Smooth muscle cell (in vitro differentiated cells): Measurements from ENCODE around the gene PDE8B. TPM values are rescaled to one million over a fixed set of nuclear protein-coding genes. Genes with fewer than 3 reads are reported as not detected.

Source experiments
- DNase-seq: peaks from one replicate; lab custom pipeline; 2025; ENCODE audit not compliant: unreplicated experiment; lab: John Stamatoyannopoulos, UW
- H2AFZ ChIP-seq: fragments of 200-600 bp; sonication (generic); 2 replicates; pipeline ENCODE4 v1.6.0; 2016; ENCODE audit warnings: antibody characterized with exemption, low read depth, mild to moderate bottlenecking
- H3F3A ChIP-seq: fragments of 200-600 bp; sonication (generic); 2 replicates; pipeline ENCODE4 v1.6.0; 2017; ENCODE audit warnings: antibody characterized with exemption, low read depth
- H3K27ac ChIP-seq: fragments of 200-600 bp; sonication (generic); 2 replicates; pipeline ENCODE4 v1.5.1; 2016; ENCODE audit warnings: low read depth, mild to moderate bottlenecking
- H3K27me3 ChIP-seq: fragments of 200-600 bp; sonication (generic); 2 replicates; pipeline ENCODE4 v1.6.1; 2016; ENCODE audit warnings: low read depth, mild to moderate bottlenecking
- H3K36me3 ChIP-seq: fragments of 200-600 bp; sonication (generic); 2 replicates; pipeline ENCODE4 v1.5.1; 2016; ENCODE audit warnings: low read depth
- H3K4me1 ChIP-seq: fragments of 200-600 bp; sonication (generic); 2 replicates; pipeline ENCODE4 v1.5.1; 2016; ENCODE audit warnings: low read depth
- H3K4me2 ChIP-seq: fragments of 200-600 bp; sonication (generic); 2 replicates; pipeline ENCODE4 v1.6.0; 2016; ENCODE audit warnings: mild to moderate bottlenecking
- H3K4me3 ChIP-seq: fragments of 200-600 bp; sonication (generic); 2 replicates; pipeline ENCODE4 v1.5.1; 2016; ENCODE audit warnings: mild to moderate bottlenecking
- H3K79me2 ChIP-seq: fragments of 200-600 bp; sonication (generic); 2 replicates; pipeline ENCODE4 v1.6.0; 2016; ENCODE audit warnings: low read depth, mild to moderate bottlenecking
- H3K9ac ChIP-seq: fragments of 200-600 bp; sonication (generic); 2 replicates; pipeline ENCODE4 v1.6.0; 2016; ENCODE audit warnings: low read depth
- H3K9me3 ChIP-seq: fragments of 200-600 bp; sonication (generic); replicated peaks from 2 replicates; pipeline ENCODE4 v1.5.1; 2016; ENCODE audit warnings: low read depth
- H4K20me1 ChIP-seq: fragments of 200-600 bp; sonication (generic); 2 replicates; pipeline ENCODE4 v1.6.0; 2016; ENCODE audit warnings: low read depth
- WGBS: methylation state at CpG from one replicate; pipeline ENCODE4 v1.1.7; 2016; ENCODE audit warnings: low lambda C conversion rate; 5-methylcytosine and 5-hydroxymethylcytosine counted together
- polyA plus RNA-seq: library from polyadenylated mRNA; unstranded; fragments of >200 nt; fragmentation: Nextera tagmentation; extraction: Ambion mirVana; gene quantifications from 2 replicates; pipeline ENCODE4 v1.2.1, GENCODE V29; 2016
- total RNA-seq: library from RNA; depleted of rRNA; stranded (reverse); fragments of >200 nt; gene quantifications from 2 replicates; pipeline ENCODE4 v1.2.3, GENCODE V29; 2014
- TF ChIP-seq, protein P1 (sequence below): fragments of 200-600 bp; sonication (generic); IDR thresholded peaks from 2 replicates; pipeline ENCODE4 v1.5.1; 2017; ENCODE audit warnings: borderline replicate concordance, mild to moderate bottlenecking, antibody characterized with exemption; ENCODE audit not compliant: insufficient read depth, poor library complexity, severe bottlenecking

Gene PDE8B
- total and polyA plus RNA-seq, 2 experiments from 2014 or later = 0.13 to 0.18 TPM

DNA sequence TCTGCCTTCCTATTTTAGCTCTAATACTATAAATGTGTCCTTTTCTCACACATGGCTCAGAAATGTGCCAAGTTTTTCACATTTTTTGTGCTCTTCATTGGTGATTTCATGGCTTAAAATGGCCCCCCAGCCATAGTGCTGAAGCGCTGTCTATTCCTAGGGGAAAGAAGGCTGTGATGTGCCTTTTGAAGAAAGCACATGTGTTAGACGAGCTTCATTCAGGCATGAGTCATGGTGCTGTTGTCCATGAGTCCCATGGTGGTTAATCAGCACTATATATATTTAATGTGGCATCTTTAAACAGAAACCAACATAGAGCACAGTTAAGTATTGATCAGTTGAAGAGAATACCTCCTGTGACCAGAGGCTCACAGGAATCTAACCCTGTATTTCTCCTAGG, 55.8 kb downstream of the PDE8B start:
- WGBS = 58% methylated on average over 2 of the region's 2 CpGs
- H3K9ac ChIP-seq = no peak overlapping the region
- no peak for DNase-seq
- H2AFZ ChIP-seq = no peak overlapping the region
- TF ChIP-seq, protein P1, sequence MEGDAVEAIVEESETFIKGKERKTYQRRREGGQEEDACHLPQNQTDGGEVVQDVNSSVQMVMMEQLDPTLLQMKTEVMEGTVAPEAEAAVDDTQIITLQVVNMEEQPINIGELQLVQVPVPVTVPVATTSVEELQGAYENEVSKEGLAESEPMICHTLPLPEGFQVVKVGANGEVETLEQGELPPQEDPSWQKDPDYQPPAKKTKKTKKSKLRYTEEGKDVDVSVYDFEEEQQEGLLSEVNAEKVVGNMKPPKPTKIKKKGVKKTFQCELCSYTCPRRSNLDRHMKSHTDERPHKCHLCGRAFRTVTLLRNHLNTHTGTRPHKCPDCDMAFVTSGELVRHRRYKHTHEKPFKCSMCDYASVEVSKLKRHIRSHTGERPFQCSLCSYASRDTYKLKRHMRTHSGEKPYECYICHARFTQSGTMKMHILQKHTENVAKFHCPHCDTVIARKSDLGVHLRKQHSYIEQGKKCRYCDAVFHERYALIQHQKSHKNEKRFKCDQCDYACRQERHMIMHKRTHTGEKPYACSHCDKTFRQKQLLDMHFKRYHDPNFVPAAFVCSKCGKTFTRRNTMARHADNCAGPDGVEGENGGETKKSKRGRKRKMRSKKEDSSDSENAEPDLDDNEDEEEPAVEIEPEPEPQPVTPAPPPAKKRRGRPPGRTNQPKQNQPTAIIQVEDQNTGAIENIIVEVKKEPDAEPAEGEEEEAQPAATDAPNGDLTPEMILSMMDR = no peak
- no peaks in the 10 kb centered on the region for H4K20me1 ChIP-seq
- no peaks in the 10 kb centered on the region for H3K9me3 ChIP-seq
- H3K27ac ChIP-seq = no peak overlapping the region
- H3K27me3 ChIP-seq = no peaks in the 10 kb centered on the region
- no peaks in the 10 kb centered on the region for H3K79me2 ChIP-seq
- H3K4me3 ChIP-seq = no peak overlapping the region
- H3K4me1 ChIP-seq = no peaks in the 10 kb centered on the region
- no peak overlapping the region for H3K4me2 ChIP-seq
- H3F3A ChIP-seq = no peaks in the 10 kb centered on the region
- H3K36me3 ChIP-seq = no peaks in the 10 kb centered on the region

DNA sequence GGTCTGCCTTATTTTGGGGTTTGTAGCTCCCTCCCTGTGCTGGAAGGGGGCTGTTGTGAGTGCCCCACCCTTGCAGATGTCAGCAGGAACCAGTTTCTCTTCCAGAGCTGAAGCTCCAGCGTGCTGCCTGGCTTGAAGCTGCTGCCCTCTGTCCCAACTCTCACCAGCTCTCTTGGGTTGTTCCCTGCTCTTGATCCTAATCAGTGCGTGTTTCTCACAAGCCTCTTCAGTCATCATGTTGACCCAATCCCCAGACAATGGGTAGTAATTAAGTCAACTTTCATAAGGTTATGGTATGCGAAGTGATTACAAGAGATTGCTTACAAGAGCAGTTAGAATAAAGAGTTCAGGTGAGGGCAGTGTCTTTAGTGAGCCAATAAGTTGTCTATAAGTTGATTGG, 57.0 kb downstream of the PDE8B start:
- Histone ChIP-seq H2AFZ (no peak overlapping the region), H3K9me3 (no peaks in the 10 kb centered on the region), H3K4me2 (no peak overlapping the region), H3K9ac (no peak overlapping the region), H3K27me3 (no peaks in the 10 kb centered on the region), H3K4me3 (no peak overlapping the region), H3K79me2 (no peaks in the 10 kb centered on the region), H3K27ac (no peak overlapping the region), H3F3A (no peaks in the 10 kb centered on the region), H4K20me1 (no peaks in the 10 kb centered on the region), H3K4me1 (no peaks in the 10 kb centered on the region), H3K36me3 (no peaks in the 10 kb centered on the region)
- TF ChIP-seq, protein P1 = no peak
- WGBS = 88% methylated on average over 3 of the region's 3 CpGs
- no peak for DNase-seq

DNA sequence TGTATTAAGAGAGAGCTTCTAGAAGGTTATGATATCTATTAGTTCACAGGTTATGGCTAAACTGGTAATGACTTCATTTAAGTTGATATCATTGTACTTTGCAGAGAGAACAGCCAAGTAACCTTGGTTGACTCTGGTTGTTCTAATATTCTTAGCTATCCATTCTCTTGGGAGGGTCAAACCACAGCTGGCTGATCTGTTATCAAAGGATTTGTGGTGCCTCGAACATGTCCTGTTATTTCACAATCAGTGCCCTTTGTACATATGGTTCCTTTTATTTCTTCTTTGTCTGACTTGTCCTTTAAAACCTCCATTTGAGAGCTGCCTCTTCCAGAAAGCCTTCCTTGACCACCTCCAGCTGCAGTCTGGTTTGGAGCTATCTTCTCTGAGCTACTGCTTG, 61.7 kb downstream of the PDE8B start:
- 20% methylated on average over 1 of the region's 1 CpG for WGBS
- TF ChIP-seq, protein P1 = no peak

DNA sequence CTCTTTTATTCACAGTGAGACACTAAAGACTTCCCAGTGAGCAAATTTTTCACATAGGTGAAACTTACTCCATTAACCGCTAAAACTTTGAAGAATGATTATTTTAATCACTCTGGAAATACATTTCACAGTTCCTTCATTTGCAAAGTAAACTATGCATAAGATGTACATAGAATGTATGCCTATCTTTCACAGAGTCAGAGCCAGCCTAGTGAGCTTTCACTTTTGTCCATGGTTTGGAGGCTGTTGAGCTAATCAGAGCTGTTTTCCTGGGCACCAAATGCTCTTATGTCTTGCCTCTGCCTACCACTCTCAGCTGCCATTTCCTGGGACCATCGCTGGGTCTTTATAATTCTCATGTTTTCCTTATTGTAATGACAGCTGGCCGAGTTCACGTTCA, 67.3 kb downstream of the PDE8B start:
- no peak overlapping the region for H2AFZ ChIP-seq
- H4K20me1 ChIP-seq = no peaks in the 10 kb centered on the region
- no peaks in the 10 kb centered on the region for H3K27me3 ChIP-seq
- 88% methylated on average over 4 of the region's 4 CpGs for WGBS
- TF ChIP-seq, protein P1 = no peak
- H3K27ac ChIP-seq = no peak overlapping the region
- H3K79me2 ChIP-seq = no peaks in the 10 kb centered on the region
- DNase-seq = no peak
- H3F3A ChIP-seq = no peaks in the 10 kb centered on the region
- H3K9ac ChIP-seq = no peak overlapping the region
- H3K4me1 ChIP-seq = no peaks in the 10 kb centered on the region
- H3K4me3 ChIP-seq = no peak overlapping the region
- no peak overlapping the region for H3K4me2 ChIP-seq
- H3K9me3 ChIP-seq = no peaks in the 10 kb centered on the region
- no peaks in the 10 kb centered on the region for H3K36me3 ChIP-seq

More for the DNA sequence above, 61.7 kb downstream of the PDE8B start:
- H3K27me3 ChIP-seq = no peaks in the 10 kb centered on the region
- no peak overlapping the region for H3K9ac ChIP-seq
- H3K27ac ChIP-seq = no peak overlapping the region
- H3K9me3 ChIP-seq = no peaks in the 10 kb centered on the region
- H4K20me1 ChIP-seq = no peaks in the 10 kb centered on the region
- no peak overlapping the region for H3K4me3 ChIP-seq
- no peaks in the 10 kb centered on the region for H3K36me3 ChIP-seq
- H3K4me2 ChIP-seq = no peak overlapping the region
- no peaks in the 10 kb centered on the region for H3K4me1 ChIP-seq
- H3F3A ChIP-seq = no peaks in the 10 kb centered on the region
- H3K79me2 ChIP-seq = no peaks in the 10 kb centered on the region
- H2AFZ ChIP-seq = no peak overlapping the region
- no peak for DNase-seq
